GM21723 (cell line): ENCODE results near the gene FIS1.
"Not testable (repeated sequence)": the region's sequence is repeated elsewhere in the genome, so short reads cannot be mapped to it uniquely, and the experiment has no call there.

Experiments used
- ATAC-seq: cut with Tn5 transposase; IDR thresholded peaks from one replicate; pipeline ENCODE4 v1.9.1; 2021; ENCODE audit warnings: mild to moderate bottlenecking, moderate library complexity; ENCODE audit not compliant: unreplicated experiment

Gene FIS1

GRCh38 chr7:101206665-101207042 is 38.2 kb downstream of the FIS1 start:
- ATAC-seq: no peak

- no peak for ATAC-seq
Observed at GRCh38 chr7:101205901-101206664, 38.8 kb downstream of the FIS1 start.

- ATAC-seq: not testable (repeated sequence)
Observed at GRCh38 chr7:101203740-101204738, 40.8 kb downstream of the FIS1 start.

DNA sequence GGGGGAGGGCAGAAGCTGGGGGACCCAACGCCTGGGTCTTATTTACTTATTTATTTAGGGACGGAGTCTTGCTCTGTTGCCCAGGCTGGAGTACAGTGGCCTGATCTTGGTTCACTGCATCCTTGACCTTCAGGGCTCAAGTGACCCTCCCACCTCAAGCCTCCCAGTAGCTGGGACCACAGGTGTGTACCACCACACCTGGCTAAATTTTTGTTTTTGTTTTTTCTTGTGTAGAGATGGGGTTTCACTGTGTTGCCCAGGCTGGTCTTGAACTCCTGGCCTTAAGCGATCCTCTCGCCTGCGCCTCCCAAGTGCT is 42.3 kb downstream of the FIS1 start:
- no peak for ATAC-seq

- no peak for ATAC-seq
Observed at GRCh38 chr7:101201695-101202602, 42.9 kb downstream of the FIS1 start.

- ATAC-seq: no peak
Observed at GRCh38 chr7:101200862-101201599, 43.9 kb downstream of the FIS1 start, which contains the start of gene MOGAT3. MOGAT3 (minus strand) TSS chr7:101201036; CDS start chr7:101200854, 182 bp downstream.

GRCh38 chr7:101200504-101200861 is 44.4 kb downstream of the FIS1 start:
- no peak for ATAC-seq

GRCh38 chr7:101199522-101199921 is 45.4 kb downstream of the FIS1 start:
- ATAC-seq: not testable (repeated sequence)

DNA sequence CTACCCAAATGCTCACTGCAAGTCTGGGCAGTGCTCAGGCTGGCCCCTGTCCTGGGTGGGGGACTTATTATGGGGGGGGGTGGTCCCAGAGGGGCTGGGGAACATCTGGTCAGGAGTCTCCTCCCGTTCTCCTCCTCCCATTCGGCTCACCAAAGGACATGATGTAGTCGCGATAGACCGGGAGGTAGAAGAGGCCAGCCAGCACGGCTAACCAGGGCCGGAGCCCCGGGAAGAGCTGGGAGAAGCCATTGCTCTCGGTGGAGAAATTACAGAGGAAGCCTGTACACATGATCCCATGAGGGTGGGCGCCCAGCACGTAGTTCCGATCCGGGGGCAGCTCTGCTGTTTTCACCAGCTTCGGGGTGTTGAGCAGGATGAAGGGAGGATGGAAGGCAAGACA is 46.4 kb downstream of the FIS1 start:
- no peak for ATAC-seq

GRCh38 chr7:101197991-101198390 is 46.9 kb downstream of the FIS1 start:
- no peak for ATAC-seq

DNA sequence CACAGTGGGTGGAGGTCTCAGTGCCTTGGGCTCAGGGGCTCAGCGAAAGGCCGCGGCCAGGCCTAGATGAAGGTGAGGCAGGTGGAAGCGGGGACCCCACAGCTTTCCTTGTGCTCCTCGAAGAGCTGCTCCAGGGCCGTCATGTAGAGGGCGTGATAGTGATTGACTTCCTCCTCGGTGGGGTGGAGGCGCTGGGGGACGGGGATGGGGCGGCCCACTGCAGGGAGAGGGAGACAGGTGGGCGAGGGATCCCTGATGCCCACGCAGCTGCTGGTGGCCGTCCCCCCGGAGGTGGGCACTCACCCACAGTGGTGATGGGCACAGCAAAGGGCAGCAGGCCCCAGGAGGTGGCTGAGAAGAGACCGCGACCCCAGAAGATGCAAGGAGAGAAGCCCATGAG is 49.0 kb downstream of the FIS1 start:
- ATAC-seq: no peak
